ENCODE data around the gene RASSF10.

RASSF10 gene

DNA sequence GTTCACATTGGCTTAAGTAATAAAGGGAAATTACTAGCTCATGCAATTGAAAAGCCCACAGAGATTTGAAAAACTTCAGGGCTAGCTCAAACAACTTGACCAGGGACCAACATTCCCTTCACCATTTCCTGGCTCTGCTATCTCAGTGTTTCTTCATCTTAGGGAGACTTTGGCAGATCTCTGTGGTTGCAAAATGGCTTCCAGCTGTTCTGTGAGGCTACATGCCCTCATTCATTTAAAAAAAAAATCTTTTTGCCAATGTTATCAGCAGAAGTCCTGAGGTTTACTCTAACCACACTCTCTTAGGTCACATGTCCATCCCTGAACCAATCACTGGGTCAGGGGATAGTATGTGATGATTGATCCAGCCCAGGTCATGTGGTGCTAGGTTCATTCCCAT lies 13.9 kb upstream of the RASSF10 start:
- DNase-seq = no peak

DNA sequence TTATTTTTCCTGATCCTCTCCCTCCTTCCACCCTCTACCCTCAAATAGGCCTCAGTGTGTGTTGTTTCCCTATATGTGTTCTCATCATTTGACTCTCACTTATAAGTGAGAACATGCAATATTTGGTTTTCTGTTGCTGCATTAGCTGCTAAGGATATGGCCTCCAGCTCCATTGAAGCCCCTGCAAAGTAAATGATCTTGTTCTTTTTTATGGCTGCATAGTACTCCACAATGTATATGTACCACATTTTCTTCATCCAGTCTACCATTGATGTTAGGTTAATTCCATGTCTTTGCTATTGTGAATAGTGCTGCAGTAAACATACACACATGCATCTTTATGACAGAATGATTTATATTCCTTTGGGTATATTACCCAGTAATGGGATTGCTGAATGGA lies 13.3 kb upstream of the RASSF10 start:
- no peak for DNase-seq

DNA sequence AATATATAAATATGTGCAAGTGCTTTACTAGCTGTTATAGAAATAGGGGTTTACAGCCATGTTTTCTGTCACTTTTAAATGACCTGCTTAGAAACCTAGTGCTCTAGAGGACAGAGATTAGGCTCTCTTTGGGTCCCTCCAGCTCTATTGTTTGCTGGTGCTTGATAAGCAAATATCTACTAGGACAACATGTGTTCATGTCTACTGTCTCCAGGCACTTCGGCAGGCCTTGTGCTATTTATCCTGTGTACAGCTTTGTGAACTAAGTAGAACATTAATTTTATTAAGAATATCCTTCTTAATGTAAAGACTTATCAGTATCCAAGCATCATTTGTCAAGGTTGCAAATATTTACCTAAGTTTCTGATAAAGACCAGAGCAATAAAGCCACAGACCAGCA lies 11.9 kb upstream of the RASSF10 start:
- no peak for DNase-seq

DNA sequence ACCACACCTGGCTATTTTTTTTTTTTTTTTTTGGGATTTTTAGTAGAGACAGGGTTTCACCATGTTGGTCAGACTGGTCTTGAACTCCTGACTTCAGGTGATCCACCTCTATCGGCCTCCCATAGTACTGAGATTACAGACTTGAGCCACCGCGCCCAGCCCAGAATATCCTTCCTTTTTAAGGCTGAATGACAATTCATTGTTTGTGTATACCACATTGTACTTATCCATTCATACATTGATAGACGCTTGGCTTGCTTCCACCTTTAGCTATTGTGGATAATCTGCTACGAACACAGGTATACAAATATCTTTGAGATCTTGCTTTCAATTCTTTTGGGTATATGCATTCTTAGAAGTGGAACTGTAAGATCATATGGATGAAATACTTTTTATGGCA lies 10.8 kb upstream of the RASSF10 start:
- DNase-seq = no peak

- DNase-seq = no peak
Observed at GRCh38 chr11:12999597-12999996, 9.5 kb upstream of the RASSF10 start.

DNA sequence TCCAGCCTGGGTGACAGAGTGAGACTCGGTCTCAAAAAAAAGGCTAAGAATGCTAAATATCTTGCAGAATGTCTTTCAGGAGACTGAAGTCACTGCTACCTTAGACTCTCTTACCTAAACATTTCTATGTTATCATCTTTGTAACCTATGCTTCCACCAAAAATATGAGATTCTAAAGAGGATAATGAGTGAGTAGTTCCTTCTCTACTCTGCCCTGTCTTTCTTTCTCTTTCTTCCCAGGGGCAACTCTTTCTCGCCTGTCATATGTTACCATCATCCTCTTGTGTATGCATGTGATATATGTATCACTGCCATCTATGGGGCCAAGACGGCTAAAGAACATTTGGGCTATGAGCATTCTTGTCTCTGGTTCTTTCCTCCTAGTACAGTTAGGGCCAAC lies 9.0 kb upstream of the RASSF10 start:
- no peak for DNase-seq

DNA sequence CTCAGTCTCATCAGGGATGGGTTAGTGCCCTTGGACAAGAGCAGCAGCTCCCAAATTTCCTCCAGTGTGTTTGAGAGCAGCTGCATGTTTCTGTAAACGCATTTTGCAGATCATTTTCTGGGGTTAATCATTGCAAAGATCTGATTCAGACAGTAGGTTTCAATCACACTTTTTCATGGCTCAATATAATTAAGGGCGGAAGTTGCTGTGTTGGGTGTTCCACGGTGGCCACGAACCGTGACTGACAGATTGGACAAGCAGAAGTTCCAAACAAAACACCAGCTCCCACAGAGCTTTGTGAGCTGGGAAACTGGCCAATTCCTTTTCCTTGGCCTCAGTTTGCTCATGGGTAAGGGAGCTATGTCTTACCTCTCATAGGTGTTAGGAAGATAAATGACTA lies 8.4 kb upstream of the RASSF10 start:
- DNase-seq = no peak

DNA sequence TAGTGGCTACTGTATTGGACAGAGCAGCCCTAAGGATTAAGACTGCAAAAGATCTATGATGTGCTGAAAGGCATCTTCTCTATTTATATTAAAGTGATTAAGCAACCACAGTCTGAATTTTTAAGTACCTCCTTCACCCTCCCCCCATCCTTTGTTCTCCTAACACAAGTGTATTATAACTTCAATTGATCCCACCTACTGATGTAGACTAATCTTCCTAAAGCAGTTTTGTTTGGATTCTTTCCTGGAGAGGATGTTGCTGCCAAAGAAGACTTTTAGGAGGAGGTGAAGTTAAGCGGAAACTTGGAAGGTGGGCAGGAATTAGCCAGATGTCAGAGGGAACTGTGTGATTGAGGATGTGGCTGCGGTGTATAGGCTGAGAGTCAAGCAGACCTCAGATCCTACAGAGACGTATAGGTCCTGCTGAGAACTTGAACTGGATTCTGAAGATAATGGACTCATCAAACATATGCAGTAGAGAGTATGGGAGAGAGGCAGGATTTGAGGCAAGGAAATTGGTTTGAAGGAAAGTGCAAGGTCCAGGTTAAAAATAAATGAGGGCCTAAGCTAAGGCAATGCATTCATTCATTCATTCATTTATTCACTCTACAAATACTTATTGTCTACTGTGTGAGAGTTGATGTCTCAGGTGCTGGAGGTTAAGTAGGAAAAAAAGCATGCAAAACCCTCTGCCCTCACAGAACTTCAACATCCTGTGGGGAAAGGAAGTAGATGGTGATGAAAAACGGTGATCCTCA lies 5.2 kb upstream of the RASSF10 start:
- no peak for DNase-seq

DNA sequence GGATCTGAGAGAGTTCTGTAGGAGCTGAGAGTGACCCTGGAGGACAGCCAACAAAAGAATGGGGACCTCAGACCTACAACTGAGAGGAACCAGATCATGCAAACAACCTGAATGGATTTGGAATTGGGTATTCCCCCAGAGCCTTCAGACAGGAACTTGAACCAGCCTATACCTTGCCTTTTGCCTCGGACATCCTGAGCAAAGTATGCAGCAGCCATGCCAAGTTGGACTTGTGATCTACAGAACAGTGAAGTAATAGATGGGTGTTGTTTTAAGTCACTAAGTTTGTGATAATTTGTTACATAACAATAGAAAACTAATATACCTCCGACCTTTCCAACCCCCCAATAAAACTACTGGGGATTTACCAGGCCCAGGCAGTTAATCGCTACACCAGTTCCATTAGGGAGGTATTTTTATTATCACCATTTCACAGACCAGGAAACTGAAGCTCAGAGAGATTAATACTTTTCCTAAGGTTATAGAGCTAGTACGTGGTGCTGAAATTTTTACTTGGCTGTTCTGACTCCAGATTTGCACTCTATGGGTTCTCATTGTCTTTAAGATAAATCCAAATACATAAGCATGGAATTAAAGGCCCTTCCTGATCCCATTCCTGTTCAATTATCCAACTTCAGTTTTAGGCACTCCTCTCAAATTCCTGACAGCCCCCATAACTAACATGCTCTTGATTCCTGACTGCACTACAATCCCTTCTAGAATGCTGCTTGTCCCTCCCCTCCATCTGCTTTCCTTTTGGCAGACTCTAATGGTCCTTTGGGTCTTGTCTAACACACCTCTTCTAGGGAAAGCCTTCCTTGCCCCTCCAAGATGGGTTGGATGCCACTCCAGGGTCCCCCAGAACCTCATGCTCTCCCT lies 1.7 kb upstream of the RASSF10 start:
- DNase-seq = no peak

- no peak for DNase-seq
Observed at GRCh38 chr11:13008061-13008435, 1.1 kb upstream of the RASSF10 start.

DNA sequence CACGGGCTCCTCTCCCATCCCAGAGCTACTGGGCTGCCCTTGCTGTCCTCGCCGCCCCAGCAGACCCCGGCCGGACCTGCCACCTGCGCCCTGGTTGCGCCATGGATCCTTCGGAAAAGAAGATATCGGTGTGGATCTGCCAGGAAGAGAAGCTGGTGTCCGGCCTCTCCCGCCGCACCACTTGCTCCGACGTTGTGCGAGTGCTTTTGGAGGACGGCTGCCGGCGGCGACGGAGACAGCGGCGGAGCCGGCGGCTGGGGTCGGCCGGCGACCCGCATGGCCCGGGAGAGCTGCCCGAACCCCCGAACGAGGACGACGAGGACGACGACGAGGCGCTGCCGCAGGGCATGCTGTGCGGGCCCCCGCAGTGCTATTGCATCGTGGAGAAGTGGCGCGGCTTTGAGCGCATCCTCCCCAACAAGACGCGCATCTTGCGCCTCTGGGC lies 382 bp downstream of the RASSF10 start:
- DNase-seq = no peak

DNA sequence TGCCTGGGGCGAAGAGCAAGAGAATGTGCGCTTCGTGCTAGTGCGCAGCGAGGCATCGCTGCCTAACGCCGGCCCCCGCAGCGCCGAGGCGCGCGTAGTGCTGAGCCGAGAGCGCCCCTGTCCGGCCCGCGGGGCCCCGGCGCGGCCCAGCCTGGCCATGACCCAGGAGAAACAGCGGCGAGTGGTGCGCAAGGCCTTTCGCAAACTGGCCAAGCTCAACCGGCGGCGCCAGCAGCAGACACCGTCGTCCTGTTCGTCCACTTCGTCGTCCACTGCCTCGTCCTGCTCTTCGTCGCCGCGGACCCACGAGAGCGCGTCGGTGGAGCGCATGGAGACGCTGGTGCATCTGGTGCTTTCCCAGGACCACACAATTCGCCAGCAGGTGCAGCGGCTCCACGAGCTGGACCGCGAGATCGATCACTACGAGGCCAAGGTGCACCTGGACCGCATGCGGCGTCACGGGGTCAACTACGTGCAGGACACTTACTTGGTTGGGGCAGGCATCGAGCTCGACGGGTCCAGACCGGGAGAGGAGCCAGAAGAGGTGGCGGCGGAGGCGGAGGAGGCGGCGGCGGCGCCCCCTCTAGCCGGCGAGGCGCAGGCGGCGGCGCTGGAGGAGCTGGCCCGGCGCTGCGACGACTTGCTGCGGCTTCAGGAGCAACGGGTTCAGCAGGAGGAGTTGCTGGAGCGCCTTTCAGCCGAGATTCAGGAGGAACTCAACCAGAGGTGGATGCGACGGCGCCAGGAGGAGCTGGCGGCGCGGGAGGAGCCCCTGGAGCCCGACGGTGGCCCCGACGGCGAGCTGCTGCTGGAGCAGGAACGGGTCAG lies 1.0 kb downstream of the RASSF10 start:
- DNase-seq = no peak

- no peak for DNase-seq
Observed at GRCh38 chr11:13010749-13011465, 1.8 kb downstream of the RASSF10 start.

- DNase-seq = no peak
Observed at GRCh38 chr11:13011466-13012055, 2.4 kb downstream of the RASSF10 start.

DNA sequence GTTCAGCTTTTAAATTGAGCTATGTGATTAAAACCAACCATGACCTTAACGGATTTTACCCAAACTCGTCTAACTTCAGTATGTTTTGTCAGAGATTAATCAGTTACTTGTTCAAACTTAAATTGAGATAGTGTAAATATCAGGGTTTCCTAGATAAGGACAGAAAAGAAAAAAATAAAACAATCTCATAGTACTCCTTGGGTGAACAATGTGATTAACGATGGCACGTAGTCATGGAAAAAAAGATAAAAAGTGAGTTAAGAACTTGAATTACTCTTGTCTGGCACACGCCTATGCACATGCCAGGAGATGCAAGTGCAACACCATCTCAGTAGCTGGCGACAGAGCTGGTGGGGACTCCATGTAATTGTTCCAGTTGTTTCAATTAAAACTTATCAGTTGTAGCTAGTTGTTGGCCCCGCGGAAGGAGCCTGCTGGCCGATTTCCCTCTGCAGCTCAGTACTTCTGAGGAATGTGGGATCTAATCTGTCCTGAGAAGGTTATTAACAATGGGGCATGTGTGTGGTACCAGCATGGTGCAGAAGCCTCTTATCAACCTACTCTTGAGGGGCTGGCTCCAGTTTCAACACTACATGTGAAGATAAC lies 3.0 kb downstream of the RASSF10 start:
- DNase-seq = no peak

- no peak for DNase-seq
Observed at GRCh38 chr11:13013054-13013488, 4.0 kb downstream of the RASSF10 start.

GRCh38 chr11:13015753-13016152 lies 6.6 kb downstream of the RASSF10 start:
- DNase-seq = no peak

DNA sequence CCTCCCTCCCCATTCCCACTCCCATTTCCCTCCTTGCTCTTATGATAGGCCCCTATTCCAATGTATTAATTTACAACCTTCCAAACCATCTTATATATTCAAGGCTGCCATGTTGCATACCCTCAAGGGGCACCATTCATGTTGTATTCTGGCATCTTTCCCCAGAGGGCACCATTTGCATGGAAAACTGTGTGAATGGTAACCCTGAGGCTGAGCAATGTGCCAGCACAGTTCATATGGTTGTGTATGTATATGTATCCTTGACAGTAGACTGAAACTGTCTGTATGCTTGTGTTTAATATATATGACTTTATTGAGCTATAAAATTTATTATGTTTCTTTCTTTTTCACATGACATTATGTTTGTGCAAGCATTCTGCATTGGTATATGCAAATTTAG lies 7.3 kb downstream of the RASSF10 start:
- DNase-seq = no peak

DNA sequence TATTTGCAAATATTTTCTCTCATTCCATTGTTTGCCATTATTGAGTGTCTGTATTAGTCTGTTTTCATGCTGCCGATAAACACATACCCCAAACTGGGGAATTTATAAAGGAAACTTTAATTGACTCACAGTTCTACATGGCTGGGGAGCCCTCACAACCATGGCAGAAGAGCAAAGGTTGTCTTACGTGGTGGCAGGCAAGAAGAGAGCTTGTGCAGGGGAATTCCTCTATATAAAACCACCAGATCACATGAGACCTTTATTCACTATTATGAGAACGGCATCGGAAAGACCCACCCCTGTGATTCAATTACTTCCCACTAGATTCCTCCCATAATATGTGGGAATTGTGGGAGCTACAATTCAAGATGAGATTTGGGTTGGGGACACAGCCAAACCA lies 10.2 kb downstream of the RASSF10 start:
- no peak for DNase-seq

DNA sequence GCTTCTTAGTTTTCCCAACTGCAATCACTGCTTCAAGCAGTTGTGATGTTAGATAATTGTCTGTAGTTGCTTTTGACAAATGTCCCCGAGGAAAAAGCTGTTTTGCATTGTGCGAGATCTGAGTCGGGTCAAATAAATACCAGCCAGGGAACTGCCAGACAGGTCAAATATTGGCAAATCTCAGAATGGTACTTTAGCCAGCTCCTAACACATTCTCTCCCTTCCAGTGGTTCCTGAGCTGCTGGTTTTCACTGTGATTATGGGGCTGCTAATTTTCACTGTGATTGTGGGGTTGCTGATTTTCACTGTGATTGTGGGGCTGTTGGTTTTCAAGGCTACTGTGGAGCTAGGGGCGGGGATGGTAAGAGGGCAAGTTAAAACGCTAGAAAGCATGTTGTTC lies 14.3 kb downstream of the RASSF10 start:
- DNase-seq = no peak

DNA sequence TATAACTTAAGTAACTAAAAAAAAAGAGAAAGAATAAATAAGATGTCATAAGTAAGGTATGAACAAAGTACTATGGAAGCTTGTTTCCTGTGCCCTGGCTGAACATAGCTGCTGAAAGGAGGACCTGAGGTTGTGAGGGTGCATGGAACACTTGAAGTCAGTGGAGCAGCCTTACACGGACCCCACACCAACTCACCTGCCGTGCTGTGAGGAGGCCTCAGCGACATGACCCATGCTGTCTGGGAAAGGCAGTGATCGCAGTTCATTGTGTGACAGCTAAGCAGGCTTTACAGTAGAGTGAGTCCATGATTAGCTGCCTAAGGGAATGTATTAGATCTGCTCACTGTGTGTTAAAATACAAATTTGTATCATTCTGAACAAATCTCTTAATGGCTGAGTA lies 17.6 kb downstream of the RASSF10 start:
- no peak for DNase-seq

DNA sequence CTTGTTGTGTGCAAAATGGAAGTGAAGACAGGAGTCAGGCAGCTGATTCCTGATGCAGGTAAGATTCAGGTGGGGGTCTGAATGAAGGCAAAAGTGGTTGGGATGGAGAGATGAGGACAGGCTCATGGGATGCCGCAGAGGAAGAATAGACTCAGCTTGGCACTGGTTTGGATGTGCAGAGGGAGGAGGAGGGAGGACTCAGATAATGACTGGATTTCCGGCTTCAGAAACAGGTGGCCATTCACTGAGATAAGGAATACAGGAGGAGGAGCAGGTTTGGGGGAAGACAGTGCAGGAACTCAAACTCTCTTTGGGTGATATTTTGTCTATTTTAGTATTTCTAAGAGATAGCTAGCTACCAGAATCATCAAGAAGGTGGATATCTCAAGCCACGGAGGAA lies 19.2 kb downstream of the RASSF10 start:
- DNase-seq = no peak
